HPDE6-E6E7 (cell line): ENCODE results near the gene FREY1.
A peak's percentile ranks its signal among the peaks of the same experiment; 100 is the strongest.
"Not testable (repeated sequence)": the region's sequence is repeated elsewhere in the genome, so short reads cannot be mapped to it uniquely, and the experiment has no call there.

Source experiments
- DNase-seq: peaks from one replicate; pipeline ENCODE4 v3.0.0; 2011; ENCODE audit warnings: missing footprints; ENCODE audit errors: extremely low spot score

The FREY1 gene

GRCh38 chr11:45913942-45914635 is 7.0 kb upstream of the FREY1 start:
- no peak for DNase-seq

GRCh38 chr11:45913514-45913913 is 6.4 kb upstream of the FREY1 start:
- no peak for DNase-seq

GRCh38 chr11:45910623-45911022 is 3.6 kb upstream of the FREY1 start:
- DNase-seq: no peak

GRCh38 chr11:45909594-45910475 is 2.8 kb upstream of the FREY1 start:
- no peak for DNase-seq

- DNase-seq: no peak
These were observed 870 bp upstream of the FREY1 start for GRCh38 chr11:45907911-45908370.

GRCh38 chr11:45906096-45906682 is 882 bp downstream of the FREY1 start:
- no peak for DNase-seq

GRCh38 chr11:45905576-45905975 is 1.5 kb downstream of the FREY1 start:
- DNase-seq: not testable (repeated sequence)

- no peak for DNase-seq
These were observed 2.0 kb downstream of the FREY1 start for GRCh38 chr11:45905095-45905494.

GRCh38 chr11:45904309-45904915 is 2.7 kb downstream of the FREY1 start:
- no peak for DNase-seq

- DNase-seq: no peak
These were observed 4.4 kb downstream of the FREY1 start for GRCh38 chr11:45902452-45903380.

- no peak for DNase-seq
These were observed 5.4 kb downstream of the FREY1 start for GRCh38 chr11:45901626-45902025.

- DNase-seq: no peak
These were observed 6.0 kb downstream of the FREY1 start for GRCh38 chr11:45900916-45901617.

GRCh38 chr11:45900175-45900800 is 6.8 kb downstream of the FREY1 start:
- DNase-seq: not testable (repeated sequence)

GRCh38 chr11:45899448-45900174 is 7.5 kb downstream of the FREY1 start:
- peak; percentile 91 for DNase-seq

- no peak for DNase-seq
These were observed 8.0 kb downstream of the FREY1 start for GRCh38 chr11:45899086-45899447.

- no peak for DNase-seq
These were observed 9.5 kb downstream of the FREY1 start for GRCh38 chr11:45897556-45897955.

GRCh38 chr11:45896422-45896984 is 10.6 kb downstream of the FREY1 start:
- DNase-seq: no peak

GRCh38 chr11:45895553-45896259 is 11.4 kb downstream of the FREY1 start:
- DNase-seq: no peak
